ENCODE results near the gene IDUA. TPM values are rescaled to one million over a fixed set of nuclear protein-coding genes. Genes with fewer than 3 reads are reported as not detected.
A peak's percentile ranks its signal among the peaks of the same experiment; 100 is the strongest.

Gene IDUA
- total and polyA plus RNA-seq, 7 experiments from 2014 or later: 8.3 to 72.4 (median 62.9) TPM

DNA sequence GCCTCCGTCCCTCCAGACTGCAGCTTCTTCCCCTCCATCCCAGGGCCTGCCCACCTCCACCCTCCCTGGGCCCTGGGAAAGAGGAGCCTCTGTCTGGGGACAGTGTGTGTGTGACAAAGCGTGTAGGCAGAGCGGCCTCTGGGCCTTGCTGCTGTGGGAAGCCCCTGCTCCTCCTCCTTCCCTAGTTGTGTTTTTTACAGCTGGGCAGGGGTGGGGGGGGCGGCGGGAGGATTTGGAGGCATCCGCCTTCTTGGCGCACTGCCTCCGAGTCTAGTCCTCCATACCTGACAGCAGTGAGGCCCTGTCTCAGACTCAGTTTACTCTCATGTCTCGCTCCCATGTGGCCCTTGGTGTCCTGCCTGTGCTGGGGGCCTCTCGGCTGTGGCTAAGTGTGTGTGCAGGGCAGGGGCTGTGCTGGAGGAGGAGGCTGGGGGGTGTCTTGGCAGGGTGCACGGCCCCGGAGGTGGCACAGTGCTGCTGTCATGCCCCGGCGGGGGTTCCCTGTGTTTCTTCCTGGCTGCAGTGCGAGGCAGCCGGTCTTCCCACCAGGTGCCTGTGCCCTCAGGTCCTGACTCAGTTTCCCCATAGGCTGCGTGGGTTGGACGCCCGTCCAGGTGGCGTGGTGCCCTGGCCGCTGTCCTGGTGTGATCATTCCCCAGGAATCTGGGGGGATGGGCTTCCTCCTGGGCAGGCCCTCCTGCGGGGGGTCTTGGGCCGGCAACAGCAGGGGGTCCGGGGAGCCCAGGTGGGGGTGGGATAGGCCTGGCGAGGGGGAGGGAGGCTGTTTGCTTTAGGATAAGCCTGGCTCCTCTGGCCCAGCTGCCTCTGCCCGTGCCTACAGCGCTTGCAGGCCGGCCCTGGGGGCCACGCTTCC, 31.5 kb downstream of the IDUA start:
- no peaks in the 10 kb centered on the region for H3K9me3 ChIP-seq (ENCODE audit: control insufficient read depth in 2 of 3, low read length in 3 of 3)
- Mint-ChIP-seq H3K4me3 (peak overlapping the region in 1 of 10 donors; percentile 29), H3K9me3 (no peaks in the 10 kb centered on the region), H3K4me1 (peaks cover 5 to 13% (median 6%) of the 10 kb centered on the region in 7 donors), H3K36me3 (peaks cover 0 to 2% (median 0%) of the 10 kb centered on the region in 5 donors), H3K27ac (peak overlapping the region in 1 of 9 donors; percentile 36), H3K27me3 (no peaks in the 10 kb centered on the region)
- CTCF ChIA-PET: no interaction called here
- H3K27ac ChIP-seq (ENCODE audit: low read depth, low read length): no peak overlapping the region
- POLR2A ChIA-PET: no interaction called here
- ATAC-seq (no peak), DNase-seq (no peak)
- no peak overlapping the region for H3K4me3 ChIP-seq (ENCODE audit: low read length)
- H3K36me3 ChIP-seq (ENCODE audit: control insufficient read depth in 2 of 3, insufficient read depth in 3 of 3, low read length in 3 of 3): peaks cover 0 to 9% (median 0%) of the 10 kb centered on the region in 3 experiments
- intact Hi-C loops (cut with micrococcal nuclease): no loop called here
- H3K4me1 ChIP-seq (ENCODE audit: control insufficient read depth in 2 of 2, insufficient read depth in 2 of 2, low read length in 2 of 2): no peaks in the 10 kb centered on the region
- no peaks in the 10 kb centered on the region for H3K27me3 ChIP-seq (ENCODE audit: control insufficient read depth in 2 of 2, insufficient read depth in 2 of 2, low read length in 2 of 2)

DNA sequence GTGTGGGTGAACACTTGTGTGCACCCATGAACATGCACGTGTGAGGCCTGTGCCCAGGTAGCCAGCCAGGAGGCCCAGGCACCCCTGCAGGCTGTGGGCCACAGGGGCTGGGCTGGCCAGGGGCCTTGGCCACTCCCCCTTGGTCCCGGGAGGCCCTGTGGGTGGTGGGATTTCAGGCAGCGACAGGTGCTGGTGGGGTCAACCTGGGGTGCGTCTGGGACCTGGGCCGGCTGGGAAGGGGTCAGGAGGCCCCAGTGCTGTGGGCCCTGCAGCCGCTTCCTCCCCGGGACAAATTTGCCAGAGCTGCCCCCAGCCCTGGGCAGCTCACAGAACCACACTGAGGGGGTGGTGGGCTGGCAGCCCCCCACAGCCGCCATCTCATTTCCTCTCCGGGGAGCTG, 32.5 kb downstream of the IDUA start:
- Histone ChIP-seq H3K36me3 (ENCODE audit: control insufficient read depth in 2 of 3, insufficient read depth in 3 of 3, low read length in 3 of 3) (peaks cover 0 to 11% (median 0%) of the 10 kb centered on the region in 3 experiments), H3K27me3 (ENCODE audit: control insufficient read depth in 2 of 2, insufficient read depth in 2 of 2, low read length in 2 of 2) (no peaks in the 10 kb centered on the region), H3K27ac (ENCODE audit: low read depth, low read length) (no peak overlapping the region), H3K9me3 (ENCODE audit: control insufficient read depth in 2 of 3, low read length in 3 of 3) (no peaks in the 10 kb centered on the region), H3K4me1 (ENCODE audit: control insufficient read depth in 2 of 2, insufficient read depth in 2 of 2, low read length in 2 of 2) (no peaks in the 10 kb centered on the region), H3K4me3 (ENCODE audit: low read length) (no peak overlapping the region)
- Mint-ChIP-seq H3K9me3 (no peaks in the 10 kb centered on the region), H3K27me3 (no peaks in the 10 kb centered on the region), H3K36me3 (no peaks in the 10 kb centered on the region), H3K4me3 (no peak overlapping the region), H3K27ac (no peak overlapping the region), H3K4me1 (peaks cover 0 to 6% (median 5%) of the 10 kb centered on the region in 7 donors)
- DNase-seq (no peak), ATAC-seq (no peak)
- ChIA-PET CTCF (no interaction called here), POLR2A (interaction anchor here (0.6 kb wide), 1 partner anchor 830 kb away, joined by 3 read pairs; no protein-coding TSS in a partner anchor)
- intact Hi-C loops (cut with micrococcal nuclease): no loop called here

DNA sequence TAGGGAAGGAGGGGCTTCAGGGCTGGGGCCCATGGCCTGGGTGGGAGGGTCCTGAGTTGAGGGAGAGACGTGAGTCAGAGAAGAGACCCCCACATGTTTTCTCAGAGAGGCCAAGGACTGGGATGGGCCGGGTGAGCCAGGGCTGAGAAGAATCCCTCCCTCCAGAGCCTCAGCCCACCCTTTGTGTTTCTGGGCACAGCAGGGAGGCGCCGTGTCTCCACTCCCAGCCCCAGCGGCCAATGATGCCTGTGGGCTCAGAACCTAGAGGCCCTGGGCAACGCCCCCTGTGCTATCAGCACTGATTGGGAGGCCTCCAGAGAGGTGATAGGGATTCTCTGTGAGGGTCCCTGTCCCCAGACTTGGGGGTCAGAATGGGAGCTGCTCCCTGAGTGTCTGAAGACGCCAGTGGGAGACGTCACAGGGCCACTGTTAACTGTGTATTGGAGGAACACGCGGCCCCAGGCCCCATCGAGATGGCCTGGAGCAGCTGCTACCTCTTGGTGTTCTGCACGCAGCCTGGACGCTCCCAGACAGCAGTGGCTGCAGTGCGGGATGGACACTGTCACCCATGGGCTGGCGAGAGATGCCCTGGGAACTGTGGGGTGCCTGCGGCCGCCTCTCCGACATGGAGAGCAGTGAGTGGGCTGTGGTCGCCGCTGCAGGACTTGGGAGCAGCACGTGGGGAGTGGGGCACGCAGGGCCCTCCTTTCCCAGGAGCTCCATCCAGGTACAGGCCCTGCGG, 33.1 kb downstream of the IDUA start:
- Mint-ChIP-seq H3K9me3 (no peaks in the 10 kb centered on the region), H3K36me3 (no peaks in the 10 kb centered on the region), H3K27me3 (no peaks in the 10 kb centered on the region), H3K27ac (peak overlapping the region in 2 of 9 donors; percentile 13 to 25), H3K4me3 (peak overlapping the region in 1 of 10 donors; percentile 26), H3K4me1 (peaks cover 0 to 6% (median 5%) of the 10 kb centered on the region in 7 donors)
- H3K27me3 ChIP-seq (ENCODE audit: control insufficient read depth in 2 of 2, insufficient read depth in 2 of 2, low read length in 2 of 2): no peaks in the 10 kb centered on the region
- intact Hi-C loops (cut with micrococcal nuclease): no loop called here
- H3K4me3 ChIP-seq (ENCODE audit: low read length): no peak overlapping the region
- no peaks in the 10 kb centered on the region for H3K9me3 ChIP-seq (ENCODE audit: control insufficient read depth in 2 of 3, low read length in 3 of 3)
- ChIA-PET POLR2A (interaction anchor here (0.6 kb wide), 1 partner anchor 829 kb away, joined by 3 read pairs; no protein-coding TSS in a partner anchor), CTCF (no interaction called here)
- ATAC-seq: no peak
- peaks cover 0 to 17% (median 0%) of the 10 kb centered on the region in 3 experiments for H3K36me3 ChIP-seq (ENCODE audit: control insufficient read depth in 2 of 3, insufficient read depth in 3 of 3, low read length in 3 of 3)
- H3K27ac ChIP-seq (ENCODE audit: low read depth, low read length): no peak overlapping the region
- DNase-seq: no peak
- no peaks in the 10 kb centered on the region for H3K4me1 ChIP-seq (ENCODE audit: control insufficient read depth in 2 of 2, insufficient read depth in 2 of 2, low read length in 2 of 2)

DNA sequence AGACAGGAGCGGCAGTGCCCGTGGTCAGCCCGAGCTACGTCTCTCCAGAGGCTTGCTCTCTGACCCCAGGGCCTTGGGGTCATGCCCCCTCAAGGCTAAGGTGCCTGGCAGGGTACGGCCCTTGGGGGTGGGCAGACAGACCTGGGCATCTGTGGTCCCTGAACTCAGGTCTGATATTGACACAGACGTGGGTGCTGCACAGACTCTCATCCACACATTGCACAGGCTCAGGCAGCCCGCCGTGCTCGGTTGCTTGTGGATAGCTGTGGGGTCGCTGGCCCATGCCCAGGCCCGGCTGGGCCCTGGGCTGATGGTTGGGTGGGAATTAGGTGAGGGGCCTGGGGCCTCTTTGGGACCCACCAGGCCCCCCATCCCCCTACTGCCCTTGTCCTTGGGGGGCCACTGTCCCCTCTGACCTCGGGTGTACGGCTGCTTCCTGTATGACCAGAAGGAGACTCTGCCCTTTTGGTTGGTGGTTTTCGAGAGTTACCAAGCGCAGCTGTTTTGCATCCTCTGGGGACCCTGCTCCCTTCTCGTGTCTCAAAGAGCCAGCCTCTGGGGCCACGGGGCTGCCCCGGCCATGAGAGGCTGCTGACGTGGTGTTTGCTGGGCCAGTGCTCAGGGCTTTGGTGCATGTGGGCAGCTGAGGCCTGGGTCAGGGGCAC, 34.7 kb downstream of the IDUA start:
- Mint-ChIP-seq H3K36me3 (peaks cover 0 to 11% (median 4%) of the 10 kb centered on the region in 5 donors), H3K27ac (no peak overlapping the region), H3K27me3 (no peaks in the 10 kb centered on the region), H3K9me3 (no peaks in the 10 kb centered on the region), H3K4me3 (no peak overlapping the region), H3K4me1 (peaks cover 0 to 11% (median 9%) of the 10 kb centered on the region in 7 donors)
- H3K4me3 ChIP-seq (ENCODE audit: low read length): no peak overlapping the region
- CTCF ChIA-PET: no interaction called here
- H3K9me3 ChIP-seq (ENCODE audit: control insufficient read depth in 2 of 3, low read length in 3 of 3): no peaks in the 10 kb centered on the region
- no peaks in the 10 kb centered on the region for H3K27me3 ChIP-seq (ENCODE audit: control insufficient read depth in 2 of 2, insufficient read depth in 2 of 2, low read length in 2 of 2)
- POLR2A ChIA-PET: no interaction called here
- no peaks in the 10 kb centered on the region for H3K4me1 ChIP-seq (ENCODE audit: control insufficient read depth in 2 of 2, insufficient read depth in 2 of 2, low read length in 2 of 2)
- H3K36me3 ChIP-seq (ENCODE audit: control insufficient read depth in 2 of 3, insufficient read depth in 3 of 3, low read length in 3 of 3): peaks cover 0 to 28% (median 0%) of the 10 kb centered on the region in 3 experiments
- no peak for DNase-seq
- H3K27ac ChIP-seq (ENCODE audit: low read depth, low read length): no peak overlapping the region
- ATAC-seq: peak; percentile 2
- intact Hi-C loops (cut with micrococcal nuclease): no loop called here

DNA sequence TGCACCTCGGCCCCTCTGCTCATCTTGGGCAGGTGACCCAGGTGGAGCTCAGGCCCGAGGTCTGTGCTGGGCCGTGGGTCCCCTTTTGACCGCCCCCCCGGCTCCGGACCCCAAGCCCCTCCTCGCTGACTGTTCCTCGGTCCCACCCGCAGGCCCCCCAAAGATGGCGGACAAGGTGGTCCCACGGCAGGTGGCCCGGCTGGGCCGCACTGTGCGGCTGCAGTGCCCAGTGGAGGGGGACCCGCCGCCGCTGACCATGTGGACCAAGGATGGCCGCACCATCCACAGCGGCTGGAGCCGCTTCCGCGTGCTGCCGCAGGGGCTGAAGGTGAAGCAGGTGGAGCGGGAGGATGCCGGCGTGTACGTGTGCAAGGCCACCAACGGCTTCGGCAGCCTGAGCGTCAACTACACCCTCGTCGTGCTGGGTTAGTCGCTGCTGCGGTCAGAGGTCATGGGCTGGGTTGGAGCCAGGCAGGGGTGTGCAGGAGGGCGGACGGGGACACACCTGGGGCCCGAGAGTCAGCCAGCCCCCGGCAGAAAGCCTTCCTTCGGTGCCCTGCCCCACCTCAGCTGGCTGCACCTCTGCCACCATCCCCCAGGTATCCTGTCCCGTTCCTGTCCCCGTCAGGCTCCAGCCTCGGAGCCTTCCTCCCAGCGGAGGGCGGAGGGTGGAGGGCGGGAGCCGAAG, 35.4 kb downstream of the IDUA start:
- Mint-ChIP-seq H3K27ac (no peak overlapping the region), H3K4me3 (no peak overlapping the region), H3K9me3 (no peaks in the 10 kb centered on the region), H3K4me1 (peaks cover 0 to 11% (median 9%) of the 10 kb centered on the region in 7 donors), H3K27me3 (no peaks in the 10 kb centered on the region), H3K36me3 (peaks cover 0 to 11% (median 4%) of the 10 kb centered on the region in 5 donors)
- Histone ChIP-seq H3K27me3 (ENCODE audit: control insufficient read depth in 2 of 2, insufficient read depth in 2 of 2, low read length in 2 of 2) (no peaks in the 10 kb centered on the region), H3K4me3 (ENCODE audit: low read length) (no peak overlapping the region), H3K4me1 (ENCODE audit: control insufficient read depth in 2 of 2, insufficient read depth in 2 of 2, low read length in 2 of 2) (no peaks in the 10 kb centered on the region), H3K36me3 (ENCODE audit: control insufficient read depth in 2 of 3, insufficient read depth in 3 of 3, low read length in 3 of 3) (peaks cover 0 to 28% (median 0%) of the 10 kb centered on the region in 3 experiments), H3K27ac (ENCODE audit: low read depth, low read length) (no peak overlapping the region), H3K9me3 (ENCODE audit: control insufficient read depth in 2 of 3, low read length in 3 of 3) (no peaks in the 10 kb centered on the region)
- intact Hi-C loops (cut with micrococcal nuclease): no loop called here
- ChIA-PET POLR2A (no interaction called here), CTCF (no interaction called here)
- no peak for ATAC-seq
- DNase-seq: no peak

DNA sequence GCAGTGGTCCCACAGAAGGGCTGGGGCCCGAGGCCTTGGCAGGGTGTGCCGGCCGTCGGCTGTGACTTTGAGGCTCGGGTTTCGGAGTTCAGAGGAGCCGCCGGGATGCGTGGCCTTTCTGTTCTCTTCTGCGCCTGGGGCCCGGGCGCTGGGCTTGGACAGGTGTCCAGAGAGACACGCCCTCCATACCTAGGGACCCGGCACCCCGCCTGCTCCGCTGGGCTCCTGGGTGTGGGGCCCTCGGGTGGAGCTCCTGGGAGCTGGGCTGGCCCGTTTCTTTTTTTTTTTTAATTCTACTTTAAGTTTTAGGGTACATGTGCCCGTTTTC, 35.9 kb downstream of the IDUA start:
- ChIA-PET POLR2A (no interaction called here), CTCF (no interaction called here)
- peaks cover 0 to 11% (median 9%) of the 10 kb centered on the region in 7 donors for H3K4me1 Mint-ChIP-seq
- H3K27me3 Mint-ChIP-seq: no peaks in the 10 kb centered on the region
- H3K4me3 Mint-ChIP-seq: no peak overlapping the region
- Histone ChIP-seq H3K4me3 (ENCODE audit: low read length) (no peak overlapping the region), H3K9me3 (ENCODE audit: control insufficient read depth in 2 of 3, low read length in 3 of 3) (no peaks in the 10 kb centered on the region), H3K4me1 (ENCODE audit: control insufficient read depth in 2 of 2, insufficient read depth in 2 of 2, low read length in 2 of 2) (no peaks in the 10 kb centered on the region), H3K27ac (ENCODE audit: low read depth, low read length) (no peak overlapping the region), H3K27me3 (ENCODE audit: control insufficient read depth in 2 of 2, insufficient read depth in 2 of 2, low read length in 2 of 2) (no peaks in the 10 kb centered on the region), H3K36me3 (ENCODE audit: control insufficient read depth in 2 of 3, insufficient read depth in 3 of 3, low read length in 3 of 3) (peaks cover 0 to 28% (median 0%) of the 10 kb centered on the region in 3 experiments)
- DNase-seq: no peak
- peaks cover 0 to 11% (median 4%) of the 10 kb centered on the region in 5 donors for H3K36me3 Mint-ChIP-seq
- H3K27ac Mint-ChIP-seq: no peak overlapping the region
- intact Hi-C loops (cut with micrococcal nuclease): no loop called here
- no peaks in the 10 kb centered on the region for H3K9me3 Mint-ChIP-seq
- ATAC-seq: no peak

Measured in naive thymus-derived CD4-positive, alpha-beta T cell (primary cell).